ENCODE data around the gene AMBRA1. TPM values are rescaled to one million over a fixed set of nuclear protein-coding genes. Genes with fewer than 3 reads are reported as not detected.

Gene AMBRA1
- total and polyA plus RNA-seq, 2 donors (not counting 3 experiments of a cell fraction or from before 2014, with no cell fraction given): 18.4 to 32.4 TPM

DNA sequence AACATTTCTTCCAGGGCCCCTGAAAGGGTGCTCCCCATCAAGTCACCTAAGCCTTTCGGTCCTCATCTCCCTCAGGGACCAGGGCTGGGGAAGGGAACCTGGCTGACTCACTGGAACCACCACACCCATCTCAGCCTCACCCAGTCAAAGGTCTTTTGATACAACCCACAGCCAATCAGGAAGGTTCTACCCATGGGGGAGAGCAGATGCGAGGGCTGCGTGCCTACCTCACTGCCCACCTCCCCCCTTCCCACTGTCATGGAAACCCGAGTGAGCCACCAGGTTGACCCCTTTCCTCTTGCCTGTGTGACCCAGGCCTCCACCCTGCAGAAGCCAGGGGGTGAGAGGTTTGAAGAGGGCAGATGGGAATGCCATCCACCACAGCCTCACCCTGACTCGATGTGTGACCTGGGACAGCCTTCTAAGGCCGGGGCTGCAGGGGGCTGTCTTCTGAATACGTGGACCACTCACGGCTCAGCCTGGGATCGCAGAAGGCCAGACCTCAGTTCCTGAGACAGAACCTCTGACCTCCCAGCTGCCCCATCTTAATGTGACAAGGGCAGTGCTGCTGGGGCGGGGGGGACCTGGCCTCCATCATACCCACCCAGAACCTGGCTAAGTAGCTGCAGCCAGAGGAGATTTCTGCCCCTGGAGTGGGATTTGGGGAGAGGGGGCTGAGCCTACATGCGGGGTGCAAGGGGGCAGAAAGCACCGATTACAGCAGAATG is 209.7 kb downstream of the AMBRA1 start:
- BruUV-seq (replicated peaks): no TSS peak
- no peaks in the 10 kb centered on the region for H3K79me2 ChIP-seq (ENCODE audit: control insufficient read depth, insufficient read depth, low read length)
- DNase-seq (ENCODE audit: low read depth, low spot score) (no peak), FAIRE-seq (no peak)
- intact Hi-C loops (cut with micrococcal nuclease): no loop called here
- H3K36me3 ChIP-seq (ENCODE audit: control insufficient read depth in 2 of 2, extremely low read depth in 1 of 2, insufficient read depth in 2 of 2, low read length in 2 of 2): no peaks in the 10 kb centered on the region
- H3K27me3 ChIP-seq (ENCODE audit: control insufficient read depth in 2 of 2, insufficient read depth in 2 of 2, low read length in 2 of 2): peaks cover 13 to 18% of the 10 kb centered on the region in 2 experiments
- H2AFZ ChIP-seq (ENCODE audit: low read depth, low read length): no peak overlapping the region
- no peaks in the 10 kb centered on the region for H4K20me1 ChIP-seq (replicated peaks; ENCODE audit: control insufficient read depth, extremely low read depth, insufficient read depth, low read length)
- H3K9ac ChIP-seq (replicated peaks; ENCODE audit: extremely low read depth, insufficient read depth, low read length): no peak overlapping the region
- no peak overlapping the region for H3K4me3 ChIP-seq (replicated peaks in 1 of 3; ENCODE audit: insufficient read depth in 1 of 3, low read depth in 1 of 3, low read length in 3 of 3)
- POLR2A ChIA-PET: no interaction called here
- TF ChIP-seq JUN (IDR thresholded peaks at IDR 0.05; ENCODE audit: borderline replicate concordance, insufficient read depth, insufficient read length, low read depth) (no peak), POLR2AphosphoS5 (IDR thresholded peaks at IDR 0.05; ENCODE audit: insufficient read depth, low read depth, low read length) (no peak), EZH2 (IDR thresholded peaks at IDR 0.05; ENCODE audit: borderline replicate concordance, low read depth, low read length, severe bottlenecking) (no peak), GATA2 (IDR thresholded peaks at IDR 0.05; ENCODE audit: insufficient read depth, insufficient read length, low read depth, low read length) (no peak), POLR2A (IDR thresholded peaks at IDR 0.05; ENCODE audit: low read depth, low read length) (no peak), CTCF (IDR thresholded peaks at IDR 0.05; ENCODE audit: extremely low read depth in 1 of 2, insufficient read depth in 1 of 2, low read depth in 1 of 2, low read length in 2 of 2) (no peak), FOS (IDR thresholded peaks at IDR 0.05; ENCODE audit: borderline replicate concordance, insufficient read depth, low read length) (no peak), MYC (IDR thresholded peaks at IDR 0.05; ENCODE audit: low read depth, low read length) (no peak)
- TF ChIP-seq, protein P1, sequence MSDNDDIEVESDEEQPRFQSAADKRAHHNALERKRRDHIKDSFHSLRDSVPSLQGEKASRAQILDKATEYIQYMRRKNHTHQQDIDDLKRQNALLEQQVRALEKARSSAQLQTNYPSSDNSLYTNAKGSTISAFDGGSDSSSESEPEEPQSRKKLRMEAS (IDR thresholded peaks at IDR 0.05; ENCODE audit: insufficient read depth, insufficient read length): no peak
- H3K9me3 ChIP-seq (replicated peaks; ENCODE audit: control insufficient read depth, insufficient read depth, low read length): no peaks in the 10 kb centered on the region
- CTCF ChIA-PET: interaction anchor here (1.1 to 1.6 kb wide), 7 partner anchors 8 to 154 kb away, joined by 3 to 27 read pairs (median 5); partner anchors contain the start of gene CHRM4
- H3K4me2 ChIP-seq (ENCODE audit: insufficient read depth, low read length): no peak overlapping the region
- dilution Hi-C loops (cut with MboI; ENCODE audit: extremely low pct_ligation_motif_present, low sequenced_read_pairs): no loop called here
- H3K4me1 ChIP-seq (ENCODE audit: control insufficient read depth, extremely low read depth, insufficient read depth, low read length): peaks cover 11% of the 10 kb centered on the region
- no peaks in the 10 kb centered on the region for H3K9me1 ChIP-seq (replicated peaks; ENCODE audit: control insufficient read depth, extremely low read depth, insufficient read depth, low read length)
- no peak overlapping the region for H3K27ac ChIP-seq (ENCODE audit: insufficient read depth, low read depth, low read length)
